ENCODE measurements around the gene SELENOF.

GRCh38 chr1:86915737-86916235 lies 1.9 kb upstream of the SELENOF start:
- TF ChIP-seq, protein P1, sequence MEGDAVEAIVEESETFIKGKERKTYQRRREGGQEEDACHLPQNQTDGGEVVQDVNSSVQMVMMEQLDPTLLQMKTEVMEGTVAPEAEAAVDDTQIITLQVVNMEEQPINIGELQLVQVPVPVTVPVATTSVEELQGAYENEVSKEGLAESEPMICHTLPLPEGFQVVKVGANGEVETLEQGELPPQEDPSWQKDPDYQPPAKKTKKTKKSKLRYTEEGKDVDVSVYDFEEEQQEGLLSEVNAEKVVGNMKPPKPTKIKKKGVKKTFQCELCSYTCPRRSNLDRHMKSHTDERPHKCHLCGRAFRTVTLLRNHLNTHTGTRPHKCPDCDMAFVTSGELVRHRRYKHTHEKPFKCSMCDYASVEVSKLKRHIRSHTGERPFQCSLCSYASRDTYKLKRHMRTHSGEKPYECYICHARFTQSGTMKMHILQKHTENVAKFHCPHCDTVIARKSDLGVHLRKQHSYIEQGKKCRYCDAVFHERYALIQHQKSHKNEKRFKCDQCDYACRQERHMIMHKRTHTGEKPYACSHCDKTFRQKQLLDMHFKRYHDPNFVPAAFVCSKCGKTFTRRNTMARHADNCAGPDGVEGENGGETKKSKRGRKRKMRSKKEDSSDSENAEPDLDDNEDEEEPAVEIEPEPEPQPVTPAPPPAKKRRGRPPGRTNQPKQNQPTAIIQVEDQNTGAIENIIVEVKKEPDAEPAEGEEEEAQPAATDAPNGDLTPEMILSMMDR (IDR thresholded peaks at IDR 0.05): no peak
- TF ChIP-seq EZH2phosphoT487 (IDR thresholded peaks at IDR 0.05) (no peak), EZH2 (IDR thresholded peaks at IDR 0.05) (no peak)

All from neural progenitor cell (in vitro differentiated cells).